Astrocyte (in vitro differentiated cells and primary cell): ENCODE results near the gene OSBP. TPM values are rescaled to one million over a fixed set of nuclear protein-coding genes. Genes with fewer than 3 reads are reported as not detected.
"Not testable (repeated sequence)": the region's sequence is repeated elsewhere in the genome, so short reads cannot be mapped to it uniquely, and the experiment has no call there.

ENCODE experiments used
- DNase-seq: peaks from one replicate; pipeline ENCODE4 v3.0.0-alpha.2; 2010; ENCODE audit warnings: low read depth
- FAIRE-seq: peaks from 2 replicates; lab custom pipeline; 2011; peaks lifted over from hg19 to GRCh38; lab: Jason Lieb, UNC
- H2AFZ ChIP-seq: 2 replicates; pipeline ENCODE4 v1.6.0; 2012; ENCODE audit warnings: low read depth, low read length, inconsistent platforms
- H3K27ac ChIP-seq: 2 replicates; pipeline ENCODE4 v1.5.1; 2011; ENCODE audit warnings: low read depth, low read length, inconsistent platforms
- H3K27me3 ChIP-seq: 2 replicates; pipeline ENCODE4 v1.6.0; 2011; ENCODE audit warnings: low read length, inconsistent platforms; ENCODE audit not compliant: insufficient read depth
- H3K36me3 ChIP-seq: 2 replicates; pipeline ENCODE4 v1.5.1; 2011; ENCODE audit warnings: low read length, inconsistent platforms; ENCODE audit not compliant: insufficient read depth
- H3K4me1 ChIP-seq: 2 replicates; pipeline ENCODE4 v1.5.1; 2011; ENCODE audit warnings: low read length, inconsistent platforms; ENCODE audit not compliant: insufficient read depth
- H3K4me2 ChIP-seq: 2 replicates; pipeline ENCODE4 v1.6.0; 2012; ENCODE audit warnings: low read length, inconsistent platforms
- H3K4me3 ChIP-seq: 2 replicates; pipeline ENCODE4 v1.5.1; 2011; ENCODE audit warnings: low read depth, mild to moderate bottlenecking, low read length, inconsistent platforms; ENCODE audit not compliant: insufficient read depth
- H3K79me2 ChIP-seq: 2 replicates; pipeline ENCODE4 v1.6.0; 2012; ENCODE audit warnings: mild to moderate bottlenecking, low read length, inconsistent platforms; ENCODE audit not compliant: insufficient read depth
- H3K9ac ChIP-seq: 2 replicates; pipeline ENCODE4 v1.6.0; 2012; ENCODE audit warnings: mild to moderate bottlenecking, low read length, inconsistent platforms
- H3K9me3 ChIP-seq: 2 replicates; pipeline ENCODE4 v1.5.1; 2012; ENCODE audit warnings: low read depth, mild to moderate bottlenecking, low read length, inconsistent platforms; ENCODE audit not compliant: insufficient read depth
- H4K20me1 ChIP-seq: 2 replicates; pipeline ENCODE4 v1.6.0; 2012; ENCODE audit warnings: low read length, inconsistent platforms; ENCODE audit not compliant: insufficient read depth
- H3K27ac Mint-ChIP-seq: one replicate; pipeline ENCODE4 v1.8.0; 2021; ENCODE audit warnings: mild to moderate bottlenecking, mixed read lengths; ENCODE audit not compliant: unreplicated experiment
- H3K27me3 Mint-ChIP-seq: one replicate; pipeline ENCODE4 v1.8.0; 2021; ENCODE audit warnings: low read depth, mixed read lengths; ENCODE audit not compliant: unreplicated experiment
- H3K36me3 Mint-ChIP-seq: one replicate; pipeline ENCODE4 v1.8.0; 2021; ENCODE audit warnings: low read depth, mixed read lengths; ENCODE audit not compliant: unreplicated experiment
- H3K4me1 Mint-ChIP-seq: one replicate; pipeline ENCODE4 v1.8.0; 2021; ENCODE audit warnings: low read depth, mixed read lengths; ENCODE audit not compliant: unreplicated experiment
- H3K4me3 Mint-ChIP-seq: one replicate; pipeline ENCODE4 v1.8.0; 2021; ENCODE audit warnings: mild to moderate bottlenecking, moderate library complexity, mixed read lengths; ENCODE audit not compliant: unreplicated experiment
- H3K9me3 Mint-ChIP-seq: one replicate; pipeline ENCODE4 v1.8.0; 2021; ENCODE audit warnings: mild to moderate bottlenecking, mixed read lengths; ENCODE audit not compliant: unreplicated experiment
- CTCF ChIP-seq: IDR thresholded peaks from 2 replicates; pipeline ENCODE4 v1.5.1; 2011; ENCODE audit warnings: low read depth, mild to moderate bottlenecking, inconsistent platforms, low read length, moderate library complexity; ENCODE audit not compliant: insufficient read depth
- EZH2 ChIP-seq: IDR thresholded peaks from 2 replicates; pipeline ENCODE4 v1.6.1; 2012; ENCODE audit warnings: mild to moderate bottlenecking, low read length, inconsistent platforms; ENCODE audit not compliant: insufficient read depth
- total RNA-seq: library from RNA; stranded (reverse); gene quantifications from 2 replicates; pipeline ENCODE4 v1.2.1, GENCODE V29; 2021

Gene OSBP
- total RNA-seq, 1 donor from 2014 or later = 48.6 TPM

- H3K4me2 ChIP-seq = peak overlapping the region; percentile 79
- no peaks in the 10 kb centered on the region for H4K20me1 ChIP-seq
- H3K27ac Mint-ChIP-seq = peak overlapping the region; percentile 92
- peak overlapping the region; percentile 67 for H3K4me3 ChIP-seq
- peak overlapping the region; percentile 68 for H3K9ac ChIP-seq
- no peaks in the 10 kb centered on the region for H3K79me2 ChIP-seq
- H3K27me3 ChIP-seq = no peaks in the 10 kb centered on the region
- peak overlapping the region; percentile 82 for H3K4me3 Mint-ChIP-seq
- H3K9me3 Mint-ChIP-seq = no peaks in the 10 kb centered on the region
- peak overlapping the region; percentile 64 for H3K27ac ChIP-seq
- TF ChIP-seq CTCF = no peak
- TF ChIP-seq EZH2 = no peak
- H3K36me3 Mint-ChIP-seq = no peaks in the 10 kb centered on the region
- peak overlapping the region; percentile 8 for H2AFZ ChIP-seq
- H3K9me3 ChIP-seq = no peaks in the 10 kb centered on the region
- H3K36me3 ChIP-seq = no peaks in the 10 kb centered on the region
- H3K4me1 Mint-ChIP-seq = no peaks in the 10 kb centered on the region
- DNase-seq = peak; percentile 82
- H3K27me3 Mint-ChIP-seq = no peaks in the 10 kb centered on the region
- FAIRE-seq = no peak
- H3K4me1 ChIP-seq = peaks cover 9% of the 10 kb centered on the region
These were observed 64.5 kb downstream of the OSBP start for GRCh38 chr11:59550842-59551658.

DNA sequence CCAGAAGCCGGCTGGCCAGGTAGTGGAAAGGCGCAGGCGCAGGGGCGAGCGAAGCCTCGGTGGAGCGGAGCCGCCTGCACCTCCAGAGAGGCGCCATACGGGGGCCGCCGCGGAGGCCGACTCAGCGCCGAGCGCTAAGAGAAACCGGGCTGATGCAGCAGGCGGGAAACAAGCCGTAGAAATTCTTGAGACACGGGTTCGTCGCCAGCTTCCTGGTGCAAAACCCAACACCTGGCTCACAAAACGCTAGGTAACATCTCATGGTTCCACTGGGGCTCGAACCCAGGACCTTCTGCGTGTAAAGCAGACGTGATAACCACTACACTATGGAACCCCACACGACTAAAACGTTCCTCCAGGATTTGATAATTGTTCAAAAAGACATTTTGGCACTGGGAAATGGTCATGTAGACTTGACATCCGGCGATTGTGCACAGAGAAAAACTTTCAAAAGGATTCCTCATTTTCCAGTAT lies 65.2 kb downstream of the OSBP start:
- no peaks in the 10 kb centered on the region for H3K36me3 Mint-ChIP-seq
- H3K27me3 ChIP-seq = no peaks in the 10 kb centered on the region
- H3K9me3 ChIP-seq = no peaks in the 10 kb centered on the region
- H4K20me1 ChIP-seq = no peaks in the 10 kb centered on the region
- H3K4me1 ChIP-seq = peaks cover 12% of the 10 kb centered on the region
- peak overlapping the region; percentile 64 for H3K27ac ChIP-seq
- H3K36me3 ChIP-seq = no peaks in the 10 kb centered on the region
- FAIRE-seq = no peak
- H3K4me3 Mint-ChIP-seq = peak overlapping the region; percentile 82
- H3K79me2 ChIP-seq = no peaks in the 10 kb centered on the region
- peaks cover 2% of the 10 kb centered on the region for H3K9me3 Mint-ChIP-seq
- H3K9ac ChIP-seq = peak overlapping the region; percentile 68
- H2AFZ ChIP-seq = no peak overlapping the region
- no peaks in the 10 kb centered on the region for H3K4me1 Mint-ChIP-seq
- TF ChIP-seq CTCF (peak; percentile 24), EZH2 (no peak)
- peak overlapping the region; percentile 67 for H3K4me3 ChIP-seq
- DNase-seq = peak; percentile 94
- peak overlapping the region; percentile 79 for H3K4me2 ChIP-seq
- H3K27me3 Mint-ChIP-seq = no peaks in the 10 kb centered on the region
- peak overlapping the region; percentile 92 for H3K27ac Mint-ChIP-seq

GRCh38 chr11:59548309-59548656 lies 67.3 kb downstream of the OSBP start:
- no peaks in the 10 kb centered on the region for H3K36me3 ChIP-seq
- no peak overlapping the region for H3K4me2 ChIP-seq
- H3K9me3 ChIP-seq = no peaks in the 10 kb centered on the region
- H3K9ac ChIP-seq = no peak overlapping the region
- H2AFZ ChIP-seq = no peak overlapping the region
- Mint-ChIP-seq H3K27me3 (no peaks in the 10 kb centered on the region), H3K4me1 (no peaks in the 10 kb centered on the region), H3K9me3 (peaks cover 2% of the 10 kb centered on the region), H3K36me3 (no peaks in the 10 kb centered on the region), H3K27ac (no peak overlapping the region), H3K4me3 (no peak overlapping the region)
- no peaks in the 10 kb centered on the region for H4K20me1 ChIP-seq
- no peak overlapping the region for H3K27ac ChIP-seq
- H3K4me1 ChIP-seq = peaks cover 19% of the 10 kb centered on the region
- DNase-seq (no peak), FAIRE-seq (no peak)
- no peak for TF ChIP-seq CTCF
- no peak for TF ChIP-seq EZH2
- no peak overlapping the region for H3K4me3 ChIP-seq
- no peaks in the 10 kb centered on the region for H3K27me3 ChIP-seq
- no peaks in the 10 kb centered on the region for H3K79me2 ChIP-seq

GRCh38 chr11:59547605-59548308 lies 67.8 kb downstream of the OSBP start:
- H3K9me3 Mint-ChIP-seq, H2AFZ ChIP-seq, H3K27ac Mint-ChIP-seq, H3K4me3 ChIP-seq, H4K20me1 ChIP-seq, H3K9ac ChIP-seq, H3K4me2 ChIP-seq, H3K27me3 ChIP-seq, H3K27ac ChIP-seq, H3K4me3 Mint-ChIP-seq, FAIRE-seq, H3K79me2 ChIP-seq, H3K36me3 Mint-ChIP-seq, H3K36me3 ChIP-seq, H3K4me1 Mint-ChIP-seq, DNase-seq, H3K27me3 Mint-ChIP-seq, H3K9me3 ChIP-seq: not testable (repeated sequence)
- H3K4me1 ChIP-seq = peaks cover 19% of the 10 kb centered on the region
